Measurements from ENCODE around the gene SOCS2.
"Not testable (repeated sequence)": the region's sequence is repeated elsewhere in the genome, so short reads cannot be mapped to it uniquely, and the experiment has no call there.

Gene SOCS2

GRCh38 chr12:93549174-93549573 is 23.3 kb upstream of the SOCS2 start:
- no peak for TF ChIP-seq CTCF (IDR thresholded peaks at IDR 0.05; ENCODE audit: low read depth, low read length)
- DNase-seq (ENCODE audit: low read depth, low spot score): no peak
- in situ Hi-C loops (cut with HindIII; ENCODE audit: low sequenced_read_pairs): no loop called here
- H3K4me3 ChIP-seq (ENCODE audit: low read depth, low read length): no peak overlapping the region

- no peak overlapping the region for H3K4me3 ChIP-seq (ENCODE audit: low read depth, low read length)
- no peak for TF ChIP-seq CTCF (IDR thresholded peaks at IDR 0.05; ENCODE audit: low read depth, low read length)
- no peak for DNase-seq (ENCODE audit: low read depth, low spot score)
- in situ Hi-C loops (cut with HindIII; ENCODE audit: low sequenced_read_pairs): no loop called here
These were observed 21.5 kb upstream of the SOCS2 start for GRCh38 chr12:93550748-93551611.

- in situ Hi-C loops (cut with HindIII; ENCODE audit: low sequenced_read_pairs): no loop called here
- no peak for DNase-seq (ENCODE audit: low read depth, low spot score)
- H3K4me3 ChIP-seq (ENCODE audit: low read depth, low read length): no peak overlapping the region
- no peak for TF ChIP-seq CTCF (IDR thresholded peaks at IDR 0.05; ENCODE audit: low read depth, low read length)
These were observed 20.0 kb upstream of the SOCS2 start for GRCh38 chr12:93552427-93552826.

GRCh38 chr12:93557879-93558278 is 14.6 kb upstream of the SOCS2 start:
- H3K4me3 ChIP-seq (ENCODE audit: low read depth, low read length); DNase-seq (ENCODE audit: low read depth, low spot score); in situ Hi-C loops (cut with HindIII; ENCODE audit: low sequenced_read_pairs): not testable (repeated sequence)

GRCh38 chr12:93558685-93559084 is 13.8 kb upstream of the SOCS2 start:
- in situ Hi-C loops (cut with HindIII; ENCODE audit: low sequenced_read_pairs); H3K4me3 ChIP-seq (ENCODE audit: low read depth, low read length); DNase-seq (ENCODE audit: low read depth, low spot score): not testable (repeated sequence)

- H3K4me3 ChIP-seq (ENCODE audit: low read depth, low read length): no peak overlapping the region
- in situ Hi-C loops (cut with HindIII; ENCODE audit: low sequenced_read_pairs): no loop called here
- peak; percentile 47 for TF ChIP-seq CTCF (IDR thresholded peaks at IDR 0.05; ENCODE audit: low read depth, low read length)
- peak; percentile 11 for DNase-seq (ENCODE audit: low read depth, low spot score)
These were observed 8.5 kb upstream of the SOCS2 start for GRCh38 chr12:93563807-93564538.

GRCh38 chr12:93565760-93566159 is 6.7 kb upstream of the SOCS2 start:
- in situ Hi-C loops (cut with HindIII; ENCODE audit: low sequenced_read_pairs): no loop called here
- TF ChIP-seq CTCF (IDR thresholded peaks at IDR 0.05; ENCODE audit: low read depth, low read length): no peak
- no peak for DNase-seq (ENCODE audit: low read depth, low spot score)
- H3K4me3 ChIP-seq (ENCODE audit: low read depth, low read length): no peak overlapping the region

All from astrocyte of the spinal cord (primary cell).